GM23338 (cell line): ENCODE data around the gene TMEM178B. TPM values are rescaled to one million over a fixed set of nuclear protein-coding genes. Genes with fewer than 3 reads are reported as not detected.

Experiments
- ATAC-seq: fragments of 200-7000 bp; cut with Tn5 transposase; 3 replicates; pipeline ENCODE4 v1.9.1; 2020
- DNase-seq: peaks from one replicate; pipeline ENCODE4 v3.0.0-alpha.2; 2015; ENCODE audit warnings: low spot score
- H2AFZ ChIP-seq: fragments of 200-600 bp; sonication (generic); 2 replicates; pipeline ENCODE4 v1.8.0; 2016; ENCODE audit warnings: antibody characterized with exemption, mild to moderate bottlenecking, moderate library complexity
- H3F3A ChIP-seq: fragments of 200-600 bp; sonication (generic); replicated peaks from 2 replicates; pipeline ENCODE4 v1.8.0; 2017; ENCODE audit warnings: antibody characterized with exemption, mixed run types, low read depth
- H3K27ac ChIP-seq: fragments of 200-600 bp; sonication (generic); 2 replicates; pipeline ENCODE4 v1.6.1; 2016; ENCODE audit warnings: low read depth
- H3K27me3 ChIP-seq: fragments of 200-600 bp; sonication (generic); 2 replicates; pipeline ENCODE4 v1.8.0; 2016; ENCODE audit warnings: mild to moderate bottlenecking, mixed run types, moderate library complexity; ENCODE audit not compliant: insufficient read depth
- H3K36me3 ChIP-seq: fragments of 200-600 bp; sonication (generic); 2 replicates; pipeline ENCODE4 v1.8.0; 2016; ENCODE audit warnings: mild to moderate bottlenecking; ENCODE audit not compliant: insufficient read depth
- H3K4me1 ChIP-seq: fragments of 200-600 bp; sonication (generic); 2 replicates; pipeline ENCODE4 v1.8.0; 2016; ENCODE audit warnings: mild to moderate bottlenecking, moderate library complexity; ENCODE audit not compliant: insufficient read depth
- H3K4me2 ChIP-seq: fragments of 200-600 bp; sonication (generic); 2 replicates; pipeline ENCODE4 v1.7.1; 2017; ENCODE audit warnings: mixed run types
- H3K4me3 ChIP-seq: fragments of 200-600 bp; sonication (generic); 2 replicates; pipeline ENCODE4 v1.6.1; 2016; ENCODE audit warnings: mixed run types
- H3K79me2 ChIP-seq: fragments of 200-600 bp; sonication (generic); replicated peaks from 2 replicates; pipeline ENCODE4 v1.8.0; 2017; ENCODE audit warnings: mild to moderate bottlenecking; ENCODE audit not compliant: insufficient read depth
- H3K9me2 ChIP-seq: fragments of 200-600 bp; sonication (generic); 2 replicates; pipeline ENCODE4 v1.8.0; 2017; ENCODE audit not compliant: insufficient read depth
- H4K20me1 ChIP-seq: fragments of 200-600 bp; sonication (generic); replicated peaks from 2 replicates; pipeline ENCODE4 v1.8.0; 2017; ENCODE audit warnings: mild to moderate bottlenecking; ENCODE audit not compliant: insufficient read depth
- H3K27ac Mint-ChIP-seq: 2 replicates; pipeline ENCODE4 v1.8.0; 2020; ENCODE audit warnings: inconsistent platforms, mild to moderate bottlenecking, moderate library complexity, mixed read lengths
- H3K27me3 Mint-ChIP-seq: 3 replicates; pipeline ENCODE4 v1.8.0; 2022; ENCODE audit warnings: low read depth, mild to moderate bottlenecking, moderate library complexity, mixed read lengths, inconsistent platforms; ENCODE audit not compliant: insufficient read depth, poor library complexity
- H3K36me3 Mint-ChIP-seq: 3 replicates; pipeline ENCODE4 v1.8.0; 2021; ENCODE audit warnings: low read depth, mild to moderate bottlenecking, inconsistent platforms, moderate library complexity, mixed read lengths
- H3K4me1 Mint-ChIP-seq: 3 replicates; pipeline ENCODE4 v1.8.0; 2020; ENCODE audit warnings: mild to moderate bottlenecking, inconsistent platforms, mixed read lengths
- H3K4me3 Mint-ChIP-seq: 3 replicates; pipeline ENCODE4 v1.8.0; 2021; ENCODE audit warnings: moderate library complexity, mild to moderate bottlenecking, inconsistent platforms, mixed read lengths
- H3K9me3 Mint-ChIP-seq: 3 replicates; pipeline ENCODE4 v1.8.0; 2020; ENCODE audit warnings: moderate library complexity, mild to moderate bottlenecking, inconsistent platforms, mixed read lengths
- CREB1 ChIP-seq: fragments of 250-450 bp; sonication (Bioruptor Pico); IDR thresholded peaks from 2 replicates; pipeline ENCODE4 v1.5.0; 2020; ENCODE audit warnings: low read depth, mild to moderate bottlenecking, moderate library complexity
- CTCF ChIP-seq, 2 experiments: fragments of 200-600 bp in 1 of 2; sonication (generic) in 1 of 2; conservative IDR thresholded peaks; 2 replicates each; pipeline versions ENCODE4 v1.5.1 to v1.6.1; 2016 to 2017; ENCODE audit warnings: antibody characterized with exemption in 2 of 2, low read depth in 2 of 2, mild to moderate bottlenecking in 2 of 2, moderate library complexity in 1 of 2
- ETS1 ChIP-seq: IDR thresholded peaks from 2 replicates; pipeline ENCODE4 v1.6.1; 2016; ENCODE audit warnings: antibody characterized with exemption
- EZH2 ChIP-seq: fragments of 200-600 bp; sonication (generic); IDR thresholded peaks from one replicate; pipeline ENCODE4 v1.8.0; 2017; ENCODE audit warnings: antibody characterized with exemption, mild to moderate bottlenecking, low read depth; ENCODE audit not compliant: unreplicated experiment
- EZH2phosphoT487 ChIP-seq: fragments of 200-600 bp; sonication (generic); IDR thresholded peaks from one replicate; pipeline ENCODE4 v1.8.1; 2018; ENCODE audit warnings: antibody characterized with exemption; ENCODE audit not compliant: unreplicated experiment
- JUNB ChIP-seq: IDR thresholded peaks from one replicate; pipeline ENCODE4 v1.6.1; 2016; ENCODE audit warnings: antibody characterized with exemption; ENCODE audit not compliant: unreplicated experiment
- NANOG ChIP-seq: IDR thresholded peaks from 2 replicates; pipeline ENCODE4 v1.6.1; 2016; ENCODE audit warnings: antibody characterized with exemption, borderline replicate concordance
- POLR2AphosphoS5 ChIP-seq: IDR thresholded peaks from 2 replicates; pipeline ENCODE4 v1.6.1; 2016; ENCODE audit warnings: antibody characterized with exemption, low read depth
- REST ChIP-seq: IDR thresholded peaks from one replicate; pipeline ENCODE4 v1.6.1; 2018; ENCODE audit warnings: antibody characterized with exemption; ENCODE audit not compliant: unreplicated experiment
- STAT1 ChIP-seq: IDR thresholded peaks from one replicate; pipeline ENCODE4 v1.6.1; 2016; ENCODE audit warnings: antibody characterized with exemption; ENCODE audit not compliant: unreplicated experiment
- ZNF114 ChIP-seq: fragments of 250-450 bp; sonication (Bioruptor Pico); IDR thresholded peaks from 2 replicates; pipeline ENCODE4 v1.5.0; 2020; ENCODE audit warnings: mild to moderate bottlenecking, moderate library complexity
- ZNF331 ChIP-seq: fragments of 250-450 bp; sonication (Bioruptor Pico); IDR thresholded peaks from 2 replicates; pipeline ENCODE4 v1.5.0; 2020; ENCODE audit warnings: low read depth, mild to moderate bottlenecking, moderate library complexity
- ZNF462 ChIP-seq: fragments of 250-450 bp; sonication (Bioruptor Pico); IDR thresholded peaks from 2 replicates; pipeline ENCODE4 v1.5.0; 2020; ENCODE audit warnings: mild to moderate bottlenecking, moderate library complexity
- polyA plus RNA-seq: library from polyadenylated mRNA; unstranded; fragments of >200 nt; fragmentation: Nextera tagmentation; extraction: Ambion mirVana; gene quantifications from 2 replicates; pipeline ENCODE4 v1.2.1, GENCODE V29; 2016
- total RNA-seq: library from RNA; depleted of rRNA; stranded (reverse); fragments of >200 nt; shearing (Covaris generic); gene quantifications from 2 replicates; pipeline ENCODE4 v1.2.3, GENCODE V29; 2014

Gene TMEM178B
- total and polyA plus RNA-seq, 2 experiments from 2014 or later: 4.9 to 15.6 TPM

- Histone ChIP-seq H3K27ac (no peak overlapping the region), H3K4me3 (no peak overlapping the region), H3K27me3 (no peaks in the 10 kb centered on the region), H3K9me2 (no peaks in the 10 kb centered on the region), H4K20me1 (no peaks in the 10 kb centered on the region), H3K4me1 (peaks cover 29% of the 10 kb centered on the region; the same call in 1 of the 2 replicates), H3K36me3 (no peaks in the 10 kb centered on the region; the same call in 1 of the 2 replicates), H3K79me2 (0 out of 2 replicates have a peak, but pooled peaks cover 8% of the 10 kb centered on the region), H3K4me2 (no peak overlapping the region), H2AFZ (no peak overlapping the region), H3F3A (no peaks in the 10 kb centered on the region)
- H3K27ac Mint-ChIP-seq: no peak overlapping the region
- no peak for TF ChIP-seq JUNB
- TF ChIP-seq EZH2: no peak
- TF ChIP-seq EZH2phosphoT487: no peak
- no peak for TF ChIP-seq STAT1
- no peak for TF ChIP-seq ETS1
- TF ChIP-seq REST: no peak
- TF ChIP-seq NANOG: no peak
- no peak for TF ChIP-seq POLR2AphosphoS5
- TF ChIP-seq ZNF462 (CRISPR knock-in tag): no peak
- no peak for TF ChIP-seq ZNF114 (CRISPR knock-in tag)
- no peak for TF ChIP-seq CTCF (conservative IDR thresholded peaks at IDR 0.05; ENCODE audit: low read depth in 2 of 2)
- no peak for TF ChIP-seq CREB1 (CRISPR knock-in tag)
- TF ChIP-seq ZNF331 (CRISPR knock-in tag): no peak
- H3K4me3 Mint-ChIP-seq: no peak overlapping the region
- ATAC-seq (no peak), DNase-seq (no peak)
- no peaks in the 10 kb centered on the region for H3K9me3 Mint-ChIP-seq
- peaks cover 2% of the 10 kb centered on the region for H3K27me3 Mint-ChIP-seq
- no peaks in the 10 kb centered on the region for H3K36me3 Mint-ChIP-seq
- H3K4me1 Mint-ChIP-seq: peaks cover 31% of the 10 kb centered on the region
These were observed 284.5 kb downstream of the TMEM178B start for GRCh38 chr7:141358386-141358785.
